GM21723 (cell line): ENCODE measurements around the gene ARID4A.
"Not testable (repeated sequence)": the region's sequence is repeated elsewhere in the genome, so short reads cannot be mapped to it uniquely, and the experiment has no call there.

Source experiments
- ATAC-seq: cut with Tn5 transposase; IDR thresholded peaks from one replicate; pipeline ENCODE4 v1.9.1; 2021; ENCODE audit warnings: mild to moderate bottlenecking, moderate library complexity; ENCODE audit not compliant: unreplicated experiment

Gene ARID4A, protein sequence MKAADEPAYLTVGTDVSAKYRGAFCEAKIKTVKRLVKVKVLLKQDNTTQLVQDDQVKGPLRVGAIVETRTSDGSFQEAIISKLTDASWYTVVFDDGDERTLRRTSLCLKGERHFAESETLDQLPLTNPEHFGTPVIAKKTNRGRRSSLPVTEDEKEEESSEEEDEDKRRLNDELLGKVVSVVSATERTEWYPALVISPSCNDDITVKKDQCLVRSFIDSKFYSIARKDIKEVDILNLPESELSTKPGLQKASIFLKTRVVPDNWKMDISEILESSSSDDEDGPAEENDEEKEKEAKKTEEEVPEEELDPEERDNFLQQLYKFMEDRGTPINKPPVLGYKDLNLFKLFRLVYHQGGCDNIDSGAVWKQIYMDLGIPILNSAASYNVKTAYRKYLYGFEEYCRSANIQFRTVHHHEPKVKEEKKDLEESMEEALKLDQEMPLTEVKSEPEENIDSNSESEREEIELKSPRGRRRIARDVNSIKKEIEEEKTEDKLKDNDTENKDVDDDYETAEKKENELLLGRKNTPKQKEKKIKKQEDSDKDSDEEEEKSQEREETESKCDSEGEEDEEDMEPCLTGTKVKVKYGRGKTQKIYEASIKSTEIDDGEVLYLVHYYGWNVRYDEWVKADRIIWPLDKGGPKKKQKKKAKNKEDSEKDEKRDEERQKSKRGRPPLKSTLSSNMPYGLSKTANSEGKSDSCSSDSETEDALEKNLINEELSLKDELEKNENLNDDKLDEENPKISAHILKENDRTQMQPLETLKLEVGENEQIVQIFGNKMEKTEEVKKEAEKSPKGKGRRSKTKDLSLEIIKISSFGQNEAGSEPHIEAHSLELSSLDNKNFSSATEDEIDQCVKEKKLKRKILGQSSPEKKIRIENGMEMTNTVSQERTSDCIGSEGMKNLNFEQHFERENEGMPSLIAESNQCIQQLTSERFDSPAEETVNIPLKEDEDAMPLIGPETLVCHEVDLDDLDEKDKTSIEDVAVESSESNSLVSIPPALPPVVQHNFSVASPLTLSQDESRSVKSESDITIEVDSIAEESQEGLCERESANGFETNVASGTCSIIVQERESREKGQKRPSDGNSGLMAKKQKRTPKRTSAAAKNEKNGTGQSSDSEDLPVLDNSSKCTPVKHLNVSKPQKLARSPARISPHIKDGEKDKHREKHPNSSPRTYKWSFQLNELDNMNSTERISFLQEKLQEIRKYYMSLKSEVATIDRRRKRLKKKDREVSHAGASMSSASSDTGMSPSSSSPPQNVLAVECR

GRCh38 chr14:58298477-58299400 lies at the start of gene ARID4A:
TSS of gene ARID4A (plus strand) at chr14:58298555. CDS start at chr14:58299855, 1,300 bp downstream.
- ATAC-seq: peak; percentile 14

DNA sequence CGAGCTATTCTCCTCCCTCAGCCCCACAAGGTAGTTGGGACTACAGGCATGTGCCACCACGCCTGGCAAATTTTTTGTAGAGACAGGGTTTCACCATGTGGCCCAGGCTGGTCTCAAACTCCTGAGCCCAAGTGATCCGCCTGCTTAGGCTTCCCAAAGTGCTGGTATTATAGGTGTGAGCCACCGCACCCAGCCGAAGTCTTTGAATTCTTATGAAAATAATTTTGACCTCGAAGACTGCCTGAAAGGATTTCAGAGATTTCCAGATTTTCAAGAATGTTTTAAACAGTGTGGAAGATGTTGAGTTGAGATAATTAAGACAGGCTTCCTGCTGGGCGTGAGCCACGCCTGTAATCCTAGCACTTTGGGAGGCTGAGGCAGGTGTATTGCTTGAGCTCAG lies 48.7 kb upstream of the ARID4A start:
- no peak for ATAC-seq

DNA sequence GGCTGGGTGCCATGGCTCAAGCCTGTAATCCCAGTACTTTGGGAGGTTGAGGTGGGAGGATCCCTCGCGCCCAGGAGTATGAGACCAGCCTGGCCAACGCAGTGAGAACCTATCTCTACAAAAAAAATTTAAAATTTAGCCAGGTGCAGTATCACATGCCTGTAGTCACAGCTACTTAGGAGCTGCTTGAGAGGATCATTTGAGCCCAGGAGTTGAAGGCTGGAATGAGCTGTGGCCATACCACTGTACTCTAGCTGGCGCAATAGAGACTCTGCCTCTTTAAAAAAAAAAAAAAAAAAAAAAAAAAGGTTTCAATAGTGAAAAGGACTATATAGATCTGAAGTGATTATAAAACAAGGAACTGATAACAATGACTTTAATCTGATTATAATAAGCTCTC lies 40.2 kb upstream of the ARID4A start:
- no peak for ATAC-seq

DNA sequence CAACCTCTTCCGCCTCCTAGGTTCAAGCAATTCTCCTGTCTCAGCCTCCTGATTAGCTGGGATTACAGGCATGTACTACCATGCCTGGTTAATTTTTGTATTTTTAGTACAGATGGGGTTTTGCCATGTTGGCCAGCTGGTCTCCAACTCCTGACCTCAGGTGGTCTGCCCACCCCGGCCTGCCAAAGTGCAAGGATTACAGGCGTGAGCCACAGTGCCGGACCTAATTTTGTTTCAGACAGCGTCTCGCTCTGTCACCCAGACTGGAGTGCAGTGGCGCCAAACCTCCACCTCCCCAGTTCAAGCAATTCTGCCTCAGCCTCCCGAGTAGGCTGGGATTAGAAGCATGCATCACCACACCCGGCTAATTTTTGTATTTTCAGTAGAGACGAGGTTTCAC lies 36.4 kb upstream of the ARID4A start:
- not testable (repeated sequence) for ATAC-seq

DNA sequence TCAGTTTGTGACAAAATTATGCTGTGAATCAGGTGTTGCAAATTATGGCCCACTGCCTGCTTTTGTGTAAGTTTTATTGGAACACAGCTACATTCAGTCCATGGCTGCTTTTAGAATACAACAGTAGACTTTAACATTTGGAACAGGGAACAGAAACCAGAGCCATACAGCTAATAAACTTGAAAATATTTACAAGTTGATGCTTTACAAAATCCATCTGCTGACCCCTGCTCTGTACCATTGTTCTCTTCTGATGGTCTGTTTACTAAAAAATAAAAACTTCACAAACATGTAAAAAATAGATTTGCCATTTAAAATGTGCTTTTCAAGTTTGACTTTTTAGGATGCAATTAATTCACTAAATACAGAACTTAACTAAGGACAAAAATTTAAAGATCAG lies 33.0 kb upstream of the ARID4A start:
- ATAC-seq: no peak

GRCh38 chr14:58270628-58271027 lies 27.7 kb upstream of the ARID4A start:
- no peak for ATAC-seq

DNA sequence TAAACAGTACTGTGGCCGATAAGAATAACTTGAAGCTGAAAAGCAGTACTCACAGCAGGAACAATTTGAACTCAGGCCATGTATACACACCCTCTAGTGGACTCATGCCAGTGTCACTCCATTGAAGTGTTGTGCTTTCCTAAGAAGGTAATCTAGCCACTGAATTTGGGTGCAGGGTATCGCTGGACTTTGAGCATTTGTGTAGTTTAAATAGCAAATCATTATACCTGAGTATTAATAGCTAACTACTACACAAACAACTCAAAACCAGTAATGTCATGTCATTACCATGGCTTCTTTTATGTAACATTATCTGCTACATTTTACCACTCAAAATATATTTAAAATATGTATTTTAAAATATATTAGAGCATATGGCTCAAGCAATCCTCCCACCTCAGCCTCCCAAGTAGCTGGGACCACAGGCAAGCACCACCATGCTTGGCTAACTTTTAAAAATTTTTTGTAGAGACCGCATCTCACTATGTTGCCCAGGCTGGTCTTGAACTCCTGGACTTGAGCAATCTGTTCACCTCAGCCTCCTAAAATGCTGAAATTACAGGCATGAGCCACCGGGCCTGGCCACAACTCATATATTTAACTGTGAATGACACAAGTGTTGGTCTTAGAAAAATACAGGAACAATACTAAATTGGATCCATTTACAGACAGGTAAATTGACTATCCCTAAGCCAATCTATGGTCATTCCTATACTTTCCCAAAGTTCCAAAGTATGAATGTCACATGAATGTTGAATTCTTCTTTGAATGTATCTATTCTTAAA lies 25.6 kb upstream of the ARID4A start:
- ATAC-seq: no peak

DNA sequence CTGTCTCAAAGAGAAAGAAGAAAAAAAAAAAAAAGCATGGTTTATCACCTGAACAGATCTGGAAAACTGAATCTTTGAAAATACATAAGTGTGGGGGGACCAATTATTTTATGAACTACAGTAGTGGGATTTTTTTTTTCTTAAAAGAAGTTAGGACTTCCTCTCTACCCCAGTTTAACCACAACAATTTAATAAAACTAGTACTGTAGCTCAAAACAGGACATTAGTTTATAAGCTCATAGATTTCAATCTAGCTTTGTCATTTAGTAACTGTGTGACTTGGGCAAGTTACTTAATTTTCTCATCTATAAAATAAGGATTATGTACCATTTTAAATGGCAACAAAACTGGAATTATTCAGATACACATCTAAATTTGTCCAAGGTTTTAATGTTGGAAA lies 23.5 kb upstream of the ARID4A start:
- ATAC-seq: no peak

GRCh38 chr14:58275527-58276190 lies 22.7 kb upstream of the ARID4A start:
- ATAC-seq: no peak

GRCh38 chr14:58276208-58276607 lies 22.1 kb upstream of the ARID4A start:
- no peak for ATAC-seq

GRCh38 chr14:58278177-58278576 lies 20.2 kb upstream of the ARID4A start:
- ATAC-seq: no peak

DNA sequence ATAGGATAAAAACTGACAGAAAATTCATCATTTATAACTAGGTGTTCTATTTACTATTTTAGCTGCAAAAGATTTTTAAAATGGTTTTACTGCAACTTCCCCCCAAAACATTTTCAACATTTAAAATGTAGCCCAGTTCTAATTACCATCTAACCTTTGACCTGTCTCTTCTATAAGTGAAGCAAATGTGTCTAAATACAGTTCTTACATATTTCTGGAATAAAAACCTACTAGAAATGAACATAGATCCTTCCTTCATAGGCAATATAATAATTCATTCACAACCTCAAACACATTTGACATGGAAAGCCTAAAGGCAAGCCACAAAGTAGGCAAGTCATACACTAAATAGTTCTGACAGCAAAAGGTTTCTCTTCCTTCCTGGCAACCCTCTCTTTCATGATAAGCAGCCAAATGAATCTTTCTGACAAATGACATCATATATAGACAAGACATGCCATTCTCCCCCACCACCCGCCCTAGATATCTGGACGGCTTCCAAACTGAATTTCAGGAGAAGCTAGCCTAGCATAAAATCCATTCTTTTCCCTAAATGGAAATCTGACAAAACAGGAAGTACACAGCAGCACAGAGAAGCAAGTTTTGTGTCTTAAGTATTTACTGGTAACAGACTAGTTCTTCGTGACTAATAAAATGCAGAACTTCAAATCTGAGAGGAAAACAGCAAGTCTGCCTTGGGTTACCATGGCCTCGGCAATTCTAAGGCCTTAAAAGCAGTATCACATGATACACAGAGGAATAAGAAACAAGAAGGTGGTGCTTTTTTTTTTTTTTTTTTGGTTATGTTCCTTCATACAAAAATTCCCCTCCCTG lies 17.2 kb upstream of the ARID4A start:
- peak; percentile 74 for ATAC-seq

GRCh38 chr14:58281969-58282368 lies 16.4 kb upstream of the ARID4A start:
- ATAC-seq: no peak

DNA sequence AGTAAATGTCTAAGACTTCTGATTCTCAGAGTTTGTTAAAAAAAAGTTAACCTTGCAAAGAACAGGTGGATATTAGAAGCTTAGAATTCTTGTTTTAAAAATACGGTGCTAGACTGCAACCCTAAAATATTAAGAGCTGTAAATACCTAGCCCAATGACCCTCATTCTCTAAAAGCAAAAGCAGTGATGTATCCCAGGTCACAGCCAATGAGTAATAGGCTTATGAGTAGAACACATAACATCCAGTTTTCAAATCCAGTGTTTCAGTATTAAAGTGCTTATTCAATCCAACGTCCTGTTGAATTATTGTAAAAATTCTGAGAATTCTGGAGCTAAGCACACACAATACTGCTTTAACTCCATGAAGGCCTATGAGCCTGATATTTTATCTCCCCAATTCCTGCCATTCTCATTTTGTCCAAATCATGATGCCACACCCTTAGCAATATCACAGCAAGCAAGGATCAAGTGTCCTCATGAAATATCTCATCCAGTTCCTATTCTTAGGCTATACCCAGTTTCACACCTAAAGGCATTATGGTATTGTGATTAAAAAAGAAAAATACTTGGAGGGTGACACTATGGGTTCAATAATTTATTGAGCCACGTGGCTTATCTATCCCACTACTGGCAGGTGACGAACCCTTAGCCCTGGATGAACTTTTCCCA lies 15.3 kb upstream of the ARID4A start:
- ATAC-seq: no peak

DNA sequence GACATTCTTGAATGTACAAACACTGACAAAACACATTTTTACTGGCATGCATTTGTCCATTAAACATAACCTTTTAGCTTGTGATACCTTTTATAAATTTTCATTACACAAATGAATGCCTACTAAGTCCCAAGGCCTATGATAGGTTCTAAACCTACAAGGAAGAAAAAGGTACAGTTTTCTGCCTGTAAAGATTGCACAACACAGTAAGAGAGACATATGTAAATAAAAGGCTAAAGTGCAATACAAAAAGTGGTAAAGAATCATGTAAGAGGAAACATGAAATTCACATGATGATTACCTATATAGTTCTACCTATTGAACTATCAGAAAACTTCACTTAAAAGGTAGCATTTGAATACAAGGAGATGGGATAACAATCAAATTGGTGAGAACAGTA lies 14.6 kb upstream of the ARID4A start:
- no peak for ATAC-seq

GRCh38 chr14:58285132-58285531 lies 13.2 kb upstream of the ARID4A start:
- no peak for ATAC-seq

DNA sequence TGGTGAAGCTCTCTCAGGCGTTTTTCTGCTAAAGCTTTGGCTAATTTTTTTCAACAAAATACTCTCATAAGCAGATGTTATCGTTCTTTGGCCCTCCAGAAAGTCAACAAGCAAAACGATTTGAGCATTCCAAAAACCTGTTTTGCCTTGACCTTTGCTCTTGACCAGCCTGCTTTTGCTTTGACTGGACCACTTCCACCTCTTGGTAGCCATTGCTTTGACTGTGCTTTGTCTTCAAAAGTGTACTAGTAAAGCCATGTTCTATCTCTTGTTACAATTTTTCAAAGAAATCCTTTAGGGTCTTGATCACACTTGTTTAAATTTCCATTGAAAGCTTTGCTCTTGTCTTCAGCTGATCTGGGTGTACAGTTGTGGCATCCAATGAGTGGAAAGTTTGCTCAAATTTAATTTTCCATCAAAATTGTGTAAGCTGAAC lies 10.7 kb upstream of the ARID4A start:
- ATAC-seq: no peak
